Limb (tissue), 2 donors: ENCODE data around the gene FOXL1.
A peak's percentile ranks its signal among the peaks of the same experiment; 100 is the strongest.

Source experiments
- DNase-seq, 2 donors: peaks; one replicate each; pipeline ENCODE4 v3.0.0-alpha.2; 2016; ENCODE audit errors: extremely low spot score in 2 of 2

The FOXL1 gene

DNA sequence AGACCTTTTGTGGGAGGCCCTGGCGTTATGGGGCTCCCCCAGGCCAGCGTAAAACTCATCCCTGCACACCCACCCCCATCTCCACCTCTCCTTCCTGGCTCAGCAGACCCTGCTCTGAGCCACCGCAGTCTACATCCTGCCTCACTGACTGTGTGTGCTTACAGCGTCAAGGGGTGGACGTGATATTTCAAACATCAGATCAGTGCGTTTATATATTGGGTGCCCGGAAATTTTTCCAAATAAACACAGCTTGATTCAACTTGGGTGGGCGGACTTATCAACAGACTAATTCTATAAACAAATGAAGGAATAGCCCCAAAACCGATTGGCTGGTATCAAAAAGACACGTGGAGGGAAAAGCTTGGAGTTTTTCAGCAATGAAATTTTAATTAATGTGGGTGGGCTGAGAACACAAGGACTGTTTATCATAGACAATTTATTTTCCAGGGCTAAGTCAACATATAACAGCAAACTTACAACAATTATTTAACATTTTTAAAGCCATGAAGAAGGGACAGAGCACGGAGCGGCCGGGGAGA, at the start of gene FOXL1:
FOXL1 (plus strand) TSS at position 489 of the 539 bp plus-strand sequence. CDS start 175 bp downstream, outside the sequence.
- DNase-seq: no peak

DNA sequence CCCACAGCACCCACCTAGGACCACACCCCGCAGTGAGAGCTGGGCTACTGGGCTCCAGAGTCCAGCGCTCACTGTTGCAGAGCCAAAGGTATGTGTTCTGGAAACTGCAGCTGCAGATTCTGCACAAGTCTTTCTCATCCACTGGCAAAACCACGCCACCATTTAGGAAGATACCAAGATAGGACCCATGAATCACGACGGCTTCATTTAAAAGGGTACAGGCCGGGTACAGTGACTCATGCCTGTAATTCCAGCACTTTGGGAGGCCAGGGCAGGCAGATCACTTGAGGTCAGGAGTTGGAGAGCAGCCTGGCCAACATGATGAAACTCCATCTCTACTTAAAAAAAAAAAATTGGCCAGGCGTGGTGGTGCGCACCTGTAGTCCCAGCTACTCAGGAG, 49.2 kb upstream of the FOXL1 start:
- DNase-seq: no peak

DNA sequence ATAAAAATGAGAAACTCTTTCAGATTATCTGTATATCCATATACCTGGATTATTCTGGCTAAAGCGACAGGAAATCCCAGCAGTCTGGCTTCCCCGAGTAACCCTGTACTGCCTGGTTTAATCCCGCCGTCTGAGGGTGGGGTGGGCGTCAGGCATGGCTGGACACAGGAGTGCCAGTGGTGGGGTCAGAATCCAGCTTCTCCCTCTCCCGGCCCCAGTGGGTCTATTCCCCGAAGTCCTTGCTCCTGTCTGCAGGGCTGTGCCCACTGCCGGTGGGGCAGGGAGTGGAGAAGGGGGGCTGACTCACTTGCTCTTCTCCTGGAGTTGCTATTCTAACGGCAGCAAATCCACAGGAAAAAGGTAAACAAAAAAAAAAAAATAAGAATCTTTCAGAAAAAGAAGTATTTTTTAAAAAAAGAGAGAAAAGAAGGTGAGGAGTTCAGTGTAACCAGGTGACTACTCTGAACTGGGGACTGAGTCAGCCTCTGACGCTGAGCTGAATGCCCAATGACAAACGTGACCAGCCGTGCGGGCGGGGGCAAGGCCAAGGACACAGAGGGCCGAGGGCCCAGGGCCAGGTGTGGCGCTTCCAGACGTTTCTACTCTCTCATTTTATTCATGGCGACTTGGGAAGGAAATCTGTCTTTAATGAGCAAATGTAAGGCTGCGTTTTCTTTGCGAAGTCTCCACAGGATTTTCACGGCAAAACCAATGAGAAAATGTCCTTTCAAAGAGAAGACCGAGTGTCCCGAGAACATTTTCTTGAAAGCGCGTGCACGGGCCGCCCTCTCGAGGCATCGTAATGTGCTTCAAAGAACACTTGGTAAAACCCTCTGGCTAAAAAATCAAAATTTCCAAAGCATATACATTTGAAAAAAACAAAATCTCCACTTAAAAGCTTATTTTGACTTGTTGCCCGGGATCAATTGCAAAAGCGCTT, 47.8 kb upstream of the FOXL1 start:
- no peak for DNase-seq

DNA sequence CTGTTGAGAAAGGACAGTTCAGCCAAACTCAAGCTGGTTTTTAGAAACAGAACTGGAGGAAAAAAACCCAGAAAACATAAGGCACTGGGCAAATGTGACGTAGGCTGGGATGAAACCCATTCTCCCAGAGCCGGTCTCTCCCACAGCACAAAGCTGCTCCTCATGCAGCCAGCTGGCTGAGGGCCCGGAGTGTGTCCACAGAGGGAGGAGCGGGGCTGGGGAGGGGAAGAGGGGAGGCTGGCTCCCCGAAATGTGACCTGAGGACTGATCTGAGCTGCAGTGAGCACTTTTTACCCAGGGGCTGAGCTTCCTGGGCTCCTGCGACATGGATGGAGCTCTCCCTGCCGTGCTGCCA, 47.2 kb upstream of the FOXL1 start:
- peak; percentile 47 to 77 for DNase-seq

DNA sequence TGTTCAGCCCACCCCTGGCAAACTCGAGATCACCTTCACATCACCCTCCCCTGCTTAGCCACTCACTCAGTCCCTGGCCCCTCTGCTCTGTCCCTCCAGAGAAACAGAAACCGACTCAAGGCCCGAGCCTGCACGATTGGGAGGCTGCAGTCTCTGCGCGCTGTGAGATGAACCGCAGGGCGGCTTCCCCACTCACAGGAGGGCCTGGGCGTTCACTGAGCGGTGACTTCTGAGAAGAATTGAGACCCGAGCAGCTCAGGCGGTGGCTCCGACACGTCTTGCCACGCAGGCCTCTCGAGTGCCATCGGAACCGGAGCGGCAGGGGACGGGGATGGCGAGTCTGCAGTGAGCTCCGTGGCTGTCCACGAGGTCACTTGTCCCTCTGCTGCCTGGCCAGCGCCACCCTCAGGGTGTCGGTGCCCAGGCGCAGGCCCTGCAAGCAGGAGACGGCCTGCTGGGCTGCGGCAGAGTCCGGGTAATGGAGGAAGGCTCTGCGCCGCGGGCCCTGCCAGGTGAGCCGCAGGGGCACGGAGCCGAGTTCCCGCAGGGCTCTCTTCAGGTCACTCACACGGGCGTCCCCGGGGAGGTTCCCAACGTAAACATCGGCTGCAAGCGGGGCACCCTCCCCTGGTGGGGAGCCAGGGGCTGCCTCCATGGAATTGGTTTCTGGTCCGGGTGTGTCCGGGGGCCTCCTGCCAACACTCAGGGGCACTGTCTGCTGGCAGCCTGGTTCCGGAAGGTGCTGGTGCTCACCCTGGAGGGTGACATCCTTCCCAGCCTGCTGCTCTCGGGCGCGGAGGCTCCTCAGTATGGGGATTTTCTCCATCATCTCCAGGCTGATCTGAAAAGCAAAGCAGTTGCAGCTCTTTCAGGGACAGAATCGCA, 46.5 kb upstream of the FOXL1 start:
- no peak for DNase-seq

DNA sequence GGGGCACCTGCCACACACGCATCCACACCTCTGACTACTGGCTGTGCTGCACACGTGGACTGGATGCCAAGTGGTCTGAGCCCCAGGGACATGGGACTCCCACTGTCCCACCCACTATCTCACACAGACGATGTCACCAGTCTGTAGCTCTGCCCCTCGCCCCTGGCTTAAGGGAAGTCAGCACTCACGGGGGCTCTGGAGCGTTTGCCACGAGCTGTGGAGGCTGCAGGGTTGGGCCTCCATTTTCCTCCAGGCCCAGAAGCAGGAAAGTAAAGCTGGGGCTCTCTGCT, 45.9 kb upstream of the FOXL1 start:
- DNase-seq: no peak

DNA sequence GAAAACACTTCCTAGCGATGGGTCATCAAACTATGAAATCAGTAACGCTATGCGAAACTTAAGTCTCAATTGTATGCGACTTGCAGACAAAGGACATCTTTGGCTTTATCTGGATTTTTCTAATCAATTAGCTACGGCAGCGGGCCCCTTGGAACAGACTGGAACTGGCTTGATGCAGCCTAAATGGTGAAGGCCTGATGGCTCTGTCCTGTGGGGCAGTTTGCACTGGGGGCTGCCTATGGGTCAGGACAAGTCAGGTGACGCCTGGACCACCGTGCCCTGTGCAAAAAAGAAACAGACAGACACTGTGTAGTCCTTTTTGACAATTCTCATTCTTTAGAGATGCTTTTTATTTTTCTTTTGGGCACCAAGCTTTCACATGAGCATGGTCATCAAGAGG, 45.3 kb upstream of the FOXL1 start:
- no peak for DNase-seq

DNA sequence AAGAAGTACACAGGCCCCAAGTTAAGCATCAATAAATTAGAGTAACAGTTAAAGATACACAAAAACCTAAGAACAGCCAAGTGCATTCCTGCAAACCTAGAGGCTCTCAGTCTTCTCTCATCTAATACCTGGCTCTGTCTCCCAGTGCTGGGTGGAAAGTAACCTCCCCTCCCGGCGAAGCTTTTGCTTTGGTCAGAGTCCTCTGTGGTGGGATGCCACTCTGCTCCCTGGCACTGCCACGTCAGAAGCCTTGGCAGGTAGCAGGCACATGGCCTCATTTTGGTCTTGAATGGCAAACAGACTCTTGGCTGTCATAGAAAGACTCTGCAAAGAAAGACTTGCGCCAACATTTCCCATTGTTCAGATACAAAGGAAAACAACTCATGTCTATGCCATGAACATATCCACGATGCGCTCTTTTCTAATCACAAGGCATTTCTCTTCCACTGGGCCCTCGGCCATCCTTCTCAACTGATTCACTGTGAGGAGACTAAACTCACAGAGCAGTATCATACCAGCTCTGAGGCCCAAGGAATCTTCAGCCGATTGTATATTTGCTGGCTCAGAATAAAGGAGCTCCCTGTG, 44.5 kb upstream of the FOXL1 start:
- DNase-seq: no peak

DNA sequence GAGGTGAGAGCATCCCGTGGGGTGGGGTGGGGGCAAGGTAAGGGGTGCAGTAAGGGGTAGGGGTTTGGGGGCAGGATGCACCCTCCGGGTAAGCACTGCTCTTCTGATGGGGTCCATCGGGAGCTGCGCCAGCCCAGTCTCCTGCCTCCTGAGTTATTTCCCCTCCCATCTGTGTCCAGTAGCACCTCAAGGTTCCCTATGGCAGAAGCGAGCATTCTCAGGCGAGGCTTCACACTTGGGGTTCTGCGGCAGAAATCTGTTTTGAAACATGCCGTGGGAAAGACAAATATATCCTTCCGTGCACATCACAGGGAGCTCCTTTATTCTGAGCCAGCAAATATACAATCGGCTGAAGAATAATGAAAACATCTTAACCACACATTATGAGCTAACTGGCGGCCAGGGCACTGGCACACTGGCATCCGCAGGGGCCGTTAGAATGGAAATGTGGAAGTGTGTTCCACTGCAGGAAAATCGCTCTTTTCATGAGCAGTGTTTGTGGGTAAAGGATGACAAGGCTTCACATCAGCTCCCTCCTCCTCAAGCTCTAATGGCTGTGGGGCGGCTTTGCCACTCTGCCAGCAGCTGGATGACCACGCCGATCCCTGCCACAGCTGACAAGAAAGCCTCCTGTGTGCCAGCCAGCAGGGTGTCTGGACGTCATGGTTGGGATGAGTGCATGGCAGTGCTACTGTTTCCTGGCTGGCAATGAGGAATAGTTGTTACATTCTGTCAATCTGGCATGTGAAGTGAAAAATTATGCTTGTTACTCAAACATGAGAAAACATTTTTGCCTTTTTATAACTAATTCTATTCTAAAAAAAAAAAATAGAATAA, 43.4 kb upstream of the FOXL1 start:
- no peak for DNase-seq

DNA sequence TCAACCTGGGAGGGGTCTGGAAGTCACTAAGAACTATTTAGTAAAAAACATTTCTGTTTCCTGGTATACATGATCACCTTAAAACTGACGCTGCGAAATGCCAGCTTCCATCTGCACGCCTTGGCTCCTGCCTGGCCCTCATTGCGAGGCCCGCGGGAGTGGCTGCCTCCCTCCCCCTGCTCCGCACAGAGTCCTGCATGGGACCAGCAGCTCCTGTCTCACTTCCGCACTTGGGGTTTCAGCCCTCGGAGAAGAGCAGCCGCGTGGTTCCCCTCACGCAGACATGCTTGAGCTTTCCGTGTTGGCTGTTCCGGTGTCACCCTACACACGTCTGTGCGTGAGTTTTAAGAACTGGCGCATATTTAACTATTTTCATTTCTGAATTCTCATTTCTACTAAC, 41.7 kb upstream of the FOXL1 start:
- no peak for DNase-seq

DNA sequence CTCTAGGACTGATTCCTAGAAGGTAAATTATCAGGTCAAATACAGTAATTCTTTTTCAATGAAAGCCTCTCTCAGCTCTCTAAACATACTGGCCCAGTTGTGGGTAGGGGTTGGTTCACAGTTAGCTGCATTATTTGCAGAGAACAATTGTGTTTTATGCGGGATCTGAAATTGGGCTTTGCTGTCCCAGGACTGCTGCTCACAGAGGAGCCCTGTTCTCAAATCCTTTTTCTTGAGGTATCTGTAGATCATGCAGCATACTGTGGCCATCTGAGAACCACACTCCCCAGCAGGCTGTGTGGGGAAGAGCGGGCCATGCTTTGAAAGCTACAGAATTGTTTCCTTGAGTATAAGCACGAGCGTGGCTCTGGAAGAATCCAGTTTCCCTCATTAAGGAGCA, 40.9 kb upstream of the FOXL1 start:
- no peak for DNase-seq

DNA sequence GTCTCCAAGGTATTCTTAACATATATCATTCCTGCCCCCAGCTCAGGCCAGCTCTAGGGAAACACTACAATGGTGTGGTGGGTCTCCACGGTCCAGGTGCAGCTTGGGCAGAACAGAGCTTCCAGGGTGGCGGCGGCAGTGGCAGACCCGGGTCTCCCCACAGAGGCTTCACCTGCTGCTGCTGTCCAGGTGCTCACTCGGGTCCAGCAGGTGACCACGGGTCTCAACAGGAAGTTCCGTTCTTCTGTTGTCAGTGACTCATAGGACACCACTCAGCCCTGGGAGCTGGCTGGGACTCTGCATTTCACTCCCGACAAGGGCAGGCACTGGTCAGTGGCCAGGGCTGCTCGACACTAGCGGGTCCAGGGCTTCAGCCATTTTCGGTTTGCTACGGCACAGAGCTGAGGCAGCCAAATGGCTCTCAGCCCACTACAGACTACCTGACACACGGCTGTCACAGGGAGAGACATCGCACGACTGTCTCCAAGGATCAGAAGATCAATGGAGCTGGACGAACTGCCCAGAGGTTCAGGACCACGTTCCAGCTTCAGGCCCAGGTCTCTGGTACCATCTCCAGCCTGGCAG, 40.1 kb upstream of the FOXL1 start:
- DNase-seq: no peak

DNA sequence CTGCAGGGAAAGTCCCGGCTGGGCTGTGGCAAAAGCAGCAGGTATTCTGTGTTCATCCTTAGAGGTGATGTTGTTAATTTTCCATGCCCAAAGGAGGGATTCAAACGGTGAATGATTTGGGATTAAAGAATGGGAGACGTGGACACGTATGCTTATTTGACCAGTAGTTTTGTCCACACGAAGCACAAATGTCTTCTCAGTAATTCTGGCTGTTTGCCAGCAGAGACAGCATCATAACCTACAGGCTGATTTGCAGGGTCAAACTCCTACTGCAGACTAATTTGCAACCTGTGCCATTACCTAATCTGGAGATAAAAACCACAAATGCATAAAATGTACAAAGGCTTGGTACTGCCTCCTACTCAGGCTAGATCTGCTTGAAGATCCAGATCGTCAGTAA, 37.5 kb upstream of the FOXL1 start:
- DNase-seq: no peak

DNA sequence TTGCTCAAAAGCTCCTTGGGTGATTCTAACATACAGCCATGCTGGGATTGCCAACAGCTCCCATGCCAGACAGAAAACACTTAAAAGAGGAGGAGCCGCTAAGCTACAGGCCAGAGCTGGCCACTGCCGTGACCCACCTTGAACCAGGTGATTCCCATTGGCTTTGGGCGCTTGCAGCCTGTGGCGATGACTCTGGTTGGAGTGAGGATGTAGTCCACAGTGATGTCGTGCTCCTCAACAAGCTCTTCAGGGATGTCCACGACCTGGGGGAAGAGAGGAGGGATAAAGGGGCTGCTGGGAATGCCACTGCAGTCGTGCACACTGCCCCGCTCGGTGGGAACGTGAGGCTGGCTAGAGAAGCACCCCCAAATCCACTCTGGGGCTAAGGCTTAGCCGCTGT, 36.8 kb upstream of the FOXL1 start:
- DNase-seq: no peak

DNA sequence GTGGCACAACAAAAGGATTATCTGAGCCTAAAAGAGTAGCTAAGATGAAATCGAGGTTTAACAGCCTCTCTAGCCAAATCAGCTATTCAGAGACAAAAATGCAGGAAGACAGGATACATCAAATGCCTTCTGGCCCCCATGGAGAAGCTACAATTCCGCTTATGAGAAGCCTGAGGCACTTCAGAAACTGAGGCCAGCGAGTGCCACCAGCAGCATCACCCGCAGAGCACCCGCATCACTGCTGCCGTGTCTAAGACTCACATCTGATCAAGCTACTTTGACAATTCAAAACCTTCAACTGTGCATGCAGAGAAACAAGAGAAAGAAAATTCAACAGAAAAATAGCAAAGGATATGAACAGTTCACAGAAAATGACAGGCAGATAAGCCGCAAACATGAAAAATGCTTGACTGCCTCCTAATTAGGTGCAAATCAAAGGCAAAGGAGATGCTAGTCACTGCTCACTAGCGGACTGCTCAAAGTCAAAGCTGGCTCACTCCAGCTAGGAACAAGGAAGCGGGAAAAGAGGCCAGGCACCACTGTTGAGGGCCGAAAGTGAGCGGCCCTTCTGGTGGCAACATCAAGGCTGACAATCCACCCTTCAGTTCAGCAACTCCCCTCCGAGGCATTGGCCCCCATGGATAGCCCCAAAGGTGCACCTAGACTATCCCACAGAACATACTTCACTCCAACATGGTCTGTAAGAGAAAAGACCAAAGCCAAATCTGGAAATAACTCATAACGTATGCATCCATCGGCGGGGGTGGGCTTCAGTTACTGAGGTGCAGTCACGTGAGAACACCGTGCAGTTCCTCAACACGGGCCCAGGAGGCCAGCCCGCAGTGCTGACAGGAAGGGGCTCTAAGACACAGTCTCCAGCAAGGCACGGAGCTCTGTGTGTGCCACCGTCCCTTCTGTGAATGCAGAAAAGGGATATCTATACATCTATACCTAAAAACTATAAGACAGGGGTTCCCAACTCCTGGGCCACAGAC, 35.3 kb upstream of the FOXL1 start:
- DNase-seq: no peak

DNA sequence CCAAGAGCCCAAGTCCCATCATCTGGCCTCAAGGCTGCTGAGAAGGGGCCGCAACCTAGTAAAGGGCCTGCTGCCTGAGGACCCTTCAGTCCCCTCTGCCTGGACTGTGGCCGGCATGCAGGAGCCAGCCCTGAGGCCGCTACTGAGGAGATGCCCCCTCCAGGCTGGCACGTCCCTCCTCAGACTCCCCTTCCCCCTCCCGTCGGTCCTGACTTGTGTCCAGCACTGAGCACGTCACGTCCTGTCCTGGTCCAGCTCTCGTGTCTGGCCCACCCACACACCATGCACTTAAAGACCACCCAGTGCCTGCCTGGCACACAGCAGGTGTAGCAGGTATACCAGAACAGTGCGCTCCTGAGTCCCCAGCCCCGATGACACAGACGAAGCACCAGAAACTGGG, 32.9 kb upstream of the FOXL1 start:
- no peak for DNase-seq

DNA sequence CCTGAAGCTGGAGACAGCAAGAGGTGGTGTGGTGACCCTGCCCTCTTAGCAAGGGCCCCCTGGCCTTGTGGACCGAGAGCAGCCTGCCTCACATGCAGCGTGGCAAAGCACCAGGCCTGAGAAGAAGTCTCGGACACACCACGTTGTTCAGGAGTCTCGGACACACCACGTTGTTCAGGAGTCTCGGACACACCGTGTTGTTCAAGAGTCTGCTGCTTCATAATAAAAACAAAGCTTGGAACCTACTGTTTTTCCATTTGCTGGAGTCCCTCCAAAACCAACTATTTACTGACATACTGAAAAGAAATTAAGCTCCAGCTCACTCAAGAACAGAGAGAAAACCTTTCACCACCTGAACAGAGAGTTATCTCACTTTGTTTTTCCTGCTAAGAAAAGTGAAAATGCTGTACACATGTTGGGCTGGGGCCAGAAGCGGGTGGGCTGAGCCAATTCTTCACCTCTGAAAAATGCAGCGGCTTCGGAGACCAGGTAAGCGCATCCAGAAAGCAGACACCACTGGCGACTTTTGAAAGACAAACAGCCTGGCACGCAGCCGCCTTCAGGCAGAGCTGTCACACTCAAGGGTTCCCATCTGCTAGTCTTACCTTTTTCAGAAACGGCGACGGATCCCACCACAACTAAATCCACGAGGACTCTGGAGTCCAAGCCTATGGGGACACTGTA, 32.3 kb upstream of the FOXL1 start:
- DNase-seq: no peak

DNA sequence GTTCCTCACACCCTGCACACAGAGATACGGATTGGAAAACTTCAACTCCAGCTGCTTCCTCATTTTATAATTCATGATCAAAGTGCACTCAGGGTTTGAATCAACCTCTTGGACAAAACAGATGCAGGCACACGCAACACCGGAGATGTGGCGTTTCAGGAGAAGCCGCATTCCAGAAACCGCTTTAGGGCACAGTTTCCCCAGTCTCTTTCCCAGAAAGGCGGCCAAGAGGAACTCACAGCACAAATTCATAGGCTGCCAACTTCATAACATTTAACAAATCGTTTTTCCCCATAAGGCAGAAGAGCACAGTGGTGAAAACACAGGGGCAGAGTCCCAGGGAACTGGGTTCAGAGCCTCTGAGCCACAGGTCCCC, 31.7 kb upstream of the FOXL1 start:
- DNase-seq: no peak

DNA sequence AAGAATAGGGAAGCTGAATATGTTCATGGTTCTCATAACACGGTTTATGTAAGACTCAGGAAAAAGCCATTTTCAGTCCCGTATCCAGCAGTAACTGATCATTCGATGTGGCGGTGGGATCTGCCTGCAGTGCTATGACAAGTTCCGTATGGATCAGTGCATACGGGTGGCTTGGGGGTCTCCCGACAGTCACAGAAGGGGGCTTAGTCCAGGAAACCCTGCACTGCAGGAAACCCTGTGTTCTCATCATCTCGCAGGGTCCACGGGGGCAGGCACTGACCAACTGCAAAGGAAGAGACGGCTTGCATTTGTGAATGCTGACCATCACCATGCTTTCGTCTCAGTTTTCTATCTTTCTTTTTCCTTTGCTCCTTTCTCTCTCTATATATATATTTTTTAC, 31.1 kb upstream of the FOXL1 start:
- DNase-seq: no peak
